ENCODE results near the gene RBMS1.

The RBMS1 gene

GRCh38 chr2:160269365-160269764 lies 224.2 kb downstream of the RBMS1 start:
- no peak for DNase-seq

DNA sequence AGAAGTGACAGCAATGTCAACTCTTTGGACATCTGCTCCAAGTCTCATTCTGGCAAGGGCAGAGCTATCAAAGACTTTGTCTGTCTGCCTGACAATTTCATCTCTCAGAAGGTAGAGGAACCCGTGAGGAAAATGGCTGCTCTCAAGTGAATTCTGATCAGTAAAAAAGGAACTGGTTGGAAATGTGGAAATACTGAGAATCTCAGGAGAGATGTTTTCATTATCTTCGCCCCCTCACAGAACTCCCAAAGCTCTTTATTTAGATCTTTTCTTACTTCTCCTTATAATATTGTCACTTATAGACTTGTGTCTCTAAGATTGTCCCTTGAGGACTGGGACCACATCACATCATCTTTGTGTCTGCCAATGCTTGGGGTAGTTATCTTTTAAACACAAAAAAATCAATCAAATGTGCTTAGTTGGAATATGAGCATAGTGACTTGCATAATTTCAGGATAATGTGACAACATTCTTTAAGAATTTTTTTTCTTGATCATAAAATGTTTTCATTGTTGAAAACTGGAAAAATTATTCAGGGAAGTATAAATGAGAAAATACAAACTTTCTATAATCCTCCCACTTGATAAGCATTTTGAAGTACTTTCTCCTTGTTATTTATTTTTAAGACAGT lies 225.3 kb downstream of the RBMS1 start:
- no peak for DNase-seq

DNA sequence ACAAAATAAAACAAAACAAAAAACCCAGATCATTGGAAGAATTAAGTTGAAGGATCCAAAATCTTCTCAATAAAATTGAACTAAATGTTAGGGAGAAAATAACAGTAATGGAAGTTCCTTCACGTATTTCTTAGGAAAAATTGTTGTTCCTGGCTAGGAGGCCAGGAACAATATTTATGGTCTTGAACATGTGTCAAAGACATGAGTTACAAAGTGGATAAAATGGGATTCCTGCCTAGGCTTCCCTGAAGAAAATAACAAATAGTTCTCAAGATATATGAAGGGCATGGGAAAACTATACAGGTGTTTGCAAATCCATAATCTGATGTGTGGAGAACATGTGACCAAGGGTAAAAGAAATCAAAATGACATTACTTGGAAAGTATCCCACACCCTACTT lies 225.9 kb downstream of the RBMS1 start:
- no peak for DNase-seq

DNA sequence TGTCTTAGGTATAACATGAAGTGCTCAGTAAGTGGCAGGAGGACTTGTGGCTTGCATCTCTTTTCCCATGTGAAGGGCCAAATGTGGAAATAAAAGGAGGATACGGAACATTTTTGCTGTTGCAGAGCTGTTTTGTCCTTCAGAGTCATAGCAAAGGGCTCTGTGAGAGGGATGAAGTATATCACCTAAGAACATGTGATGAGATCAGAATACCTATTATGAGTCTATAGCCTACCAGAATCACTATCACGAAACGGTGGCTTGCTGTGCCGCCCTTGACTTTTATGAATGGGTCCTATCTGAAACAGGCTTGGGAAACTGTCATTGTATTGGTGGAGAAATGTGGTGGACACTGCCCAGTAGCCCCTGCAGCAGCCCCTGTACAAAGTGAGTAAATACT lies 226.6 kb downstream of the RBMS1 start:
- no peak for DNase-seq

DNA sequence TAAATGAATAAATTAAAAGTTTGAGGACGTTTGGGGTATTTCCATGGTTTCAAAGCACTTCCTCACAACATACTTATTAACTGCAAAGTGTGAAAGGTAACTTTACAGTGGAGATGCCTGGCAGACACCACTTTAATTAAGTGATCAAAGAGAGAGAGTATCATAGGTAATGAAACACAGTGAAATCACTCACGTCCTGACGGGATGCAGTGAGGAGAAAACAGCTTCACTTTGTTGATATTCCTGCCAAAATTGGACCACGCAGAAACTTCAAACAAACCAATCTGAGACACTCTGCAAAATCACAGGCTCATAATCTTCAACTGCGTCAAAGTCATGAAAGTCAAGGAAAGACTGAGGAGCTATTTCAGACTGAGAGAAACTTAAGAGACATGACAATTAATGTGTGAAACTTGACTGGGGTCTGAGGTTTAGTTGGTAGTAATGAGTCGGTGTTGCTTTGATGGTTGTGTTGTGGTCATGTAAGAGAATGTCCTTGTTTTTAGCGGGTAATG lies 227.5 kb downstream of the RBMS1 start:
- DNase-seq: no peak

GRCh38 chr2:160264308-160264707 lies 229.3 kb downstream of the RBMS1 start:
- DNase-seq: no peak

- DNase-seq: no peak
These were observed 231.9 kb downstream of the RBMS1 start for GRCh38 chr2:160261732-160262131.

- DNase-seq: no peak
These were observed 235.2 kb downstream of the RBMS1 start for GRCh38 chr2:160258492-160258805.

GRCh38 chr2:160257743-160258491 lies 235.7 kb downstream of the RBMS1 start:
- DNase-seq: no peak

- no peak for DNase-seq
These were observed 236.4 kb downstream of the RBMS1 start for GRCh38 chr2:160257041-160257742.

DNA sequence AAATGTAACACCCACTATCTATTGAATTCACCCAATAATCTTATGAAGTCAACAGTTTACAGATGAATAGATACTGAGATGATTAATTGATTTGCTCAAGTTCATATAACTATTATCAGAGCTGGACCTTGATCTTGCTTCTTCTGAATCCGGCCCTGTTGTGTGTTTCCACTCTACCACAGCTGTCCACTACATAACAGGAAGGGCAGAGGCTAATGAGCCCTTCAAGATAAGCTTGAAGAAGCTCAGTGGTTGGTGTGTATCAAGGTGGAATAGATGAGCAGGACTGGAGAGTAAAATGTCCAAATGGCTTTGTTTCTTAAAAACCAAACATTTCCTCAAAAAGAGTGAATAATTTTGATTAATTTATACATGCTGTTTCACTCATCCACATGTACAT lies 237.1 kb downstream of the RBMS1 start:
- no peak for DNase-seq

DNA sequence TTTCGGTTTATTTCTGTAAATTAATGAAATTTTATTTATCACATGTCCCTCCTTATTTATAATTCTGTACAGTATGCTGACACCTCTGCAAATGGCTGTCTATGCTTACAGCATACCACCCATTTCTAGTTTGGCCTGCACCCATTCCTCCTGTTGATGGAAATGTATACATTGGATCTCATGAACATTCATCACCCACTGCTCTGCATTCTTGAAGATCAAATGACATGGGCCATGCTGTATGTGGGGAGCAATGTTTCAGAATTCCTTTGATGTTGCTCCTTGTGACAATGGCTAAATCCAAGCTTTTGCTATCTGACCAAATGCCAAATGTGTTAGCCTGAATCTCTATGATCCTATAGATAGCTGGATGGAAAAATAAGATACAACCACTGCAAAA lies 238.2 kb downstream of the RBMS1 start:
- no peak for DNase-seq

- DNase-seq: no peak
These were observed 239.3 kb downstream of the RBMS1 start for GRCh38 chr2:160254189-160254762.

GRCh38 chr2:160253440-160254188 lies 240.0 kb downstream of the RBMS1 start:
- no peak for DNase-seq

- no peak for DNase-seq
These were observed 240.7 kb downstream of the RBMS1 start for GRCh38 chr2:160252900-160253299.

DNA sequence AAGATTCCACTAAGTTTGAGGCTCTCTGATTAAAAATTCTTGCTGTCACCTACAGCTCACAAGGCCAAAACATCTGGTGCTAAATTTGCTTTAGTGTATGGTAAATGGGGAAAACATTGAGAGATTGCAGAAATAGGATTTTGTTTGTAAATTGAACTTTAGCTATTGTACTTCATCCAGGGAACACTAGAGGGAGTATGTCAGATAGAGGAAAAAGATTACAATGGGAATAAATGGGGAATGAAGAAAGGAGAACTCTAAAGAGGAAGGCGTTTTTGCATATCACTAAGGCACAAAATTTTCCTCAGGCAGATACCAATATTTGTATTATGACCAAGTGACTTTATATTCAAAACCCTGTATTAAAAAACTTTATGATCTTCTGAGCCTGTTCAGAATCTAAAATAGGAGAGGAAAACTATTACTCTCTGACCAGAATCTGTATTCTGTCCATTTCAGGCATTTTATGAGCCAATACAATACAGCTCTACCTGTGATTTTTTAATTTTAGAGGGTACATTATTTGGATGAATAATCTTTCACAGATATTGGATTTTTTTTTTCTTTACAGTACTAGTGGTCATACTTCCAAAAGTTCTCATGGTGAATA lies 241.2 kb downstream of the RBMS1 start:
- DNase-seq: no peak

DNA sequence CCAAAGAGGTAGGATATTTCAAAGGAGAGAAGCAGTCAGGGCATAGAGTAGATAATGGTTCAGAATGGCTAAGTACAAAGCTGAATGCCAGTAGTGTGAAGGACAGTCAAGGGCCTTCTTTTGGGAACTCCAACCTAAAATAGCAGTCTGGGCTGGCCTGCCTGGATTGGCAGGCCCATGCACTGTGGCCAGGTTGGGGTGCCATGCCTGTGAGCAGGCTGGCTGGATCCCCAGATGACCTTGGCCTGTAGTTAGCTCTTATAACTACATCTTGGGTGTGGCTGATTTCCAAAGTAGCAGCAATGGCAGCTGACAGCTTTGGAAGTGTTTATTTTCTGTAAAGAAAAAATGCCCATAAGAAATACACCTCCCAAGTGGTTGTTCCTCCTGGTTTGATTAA lies 242.0 kb downstream of the RBMS1 start:
- no peak for DNase-seq

GRCh38 chr2:160249876-160250275 lies 243.7 kb downstream of the RBMS1 start:
- DNase-seq: no peak

GRCh38 chr2:160247296-160248035 lies 246.1 kb downstream of the RBMS1 start:
- DNase-seq: no peak

- DNase-seq: no peak
These were observed 247.3 kb downstream of the RBMS1 start for GRCh38 chr2:160246356-160246755.

GRCh38 chr2:160245614-160246155 lies 247.9 kb downstream of the RBMS1 start:
- DNase-seq: no peak

Data from stimulated activated CD4-positive, alpha-beta T cell treated with anti-CD3 and anti-CD28 coated beads, Interleukin-2, amount 100 ng/mL, for 24 hours (primary cell).